Right ventricle myocardium inferior (tissue), 1 donor: ENCODE results near the gene MTX2. TPM values are rescaled to one million over a fixed set of nuclear protein-coding genes. Genes with fewer than 3 reads are reported as not detected.

Experiments used
- ATAC-seq: fragments of 200-7000 bp; cut with Tn5 transposase; one replicate; pipeline ENCODE4 v1.9.1; 2020; ENCODE audit warnings: mild to moderate bottlenecking, moderate library complexity
- DNase-seq: peaks from one replicate; pipeline ENCODE4 v3.0.0; 2021; ENCODE audit errors: missing footprints
- intact Hi-C: fragments of 100-400 bp; cut with DNase I; formaldehyde crosslinking; loops from one replicate; pipeline ENCODE4 v1.11.0; 2022
- long read RNA-seq: library from polyadenylated mRNA; unstranded; transcript quantifications from one replicate; pipeline ENCODE4 v2.0.0, GENCODE V29; 2021
- total RNA-seq: library from RNA; stranded (reverse); fragmentation: NEBNext Ultra II Directional; extraction: Animal tissue kit (Norgen Biotek cat#: 25700); gene quantifications from one replicate; pipeline ENCODE4 v1.2.1, GENCODE V29; 2021
- donor health status: DM: no; HTN: yes; CAD: no; lungs with severe emphysema.

Gene MTX2
- 51.0 TPM for total RNA-seq
- long read RNA-seq, transcript MTX2-201 (10 exons, 1,364 nt) = major isoform, 44 of 51 reads
- long read RNA-seq, partial matches to known transcripts = 1 of 51 reads
- long read RNA-seq, other reads (novel, unspliced or antisense) = 4 of 51 reads

GRCh38 chr2:176269319-176270099 lies at the start of gene MTX2:
Gene MTX2 (plus strand): TSS chr2:176269442. CDS start chr2:176269630, 188 bp downstream.
- peak; percentile 89 for DNase-seq
- intact Hi-C loops = loop anchor here (5.0 to 10.0 kb wide), 2 partner anchors 185 to 283 kb away; no protein-coding TSS in a partner anchor
- ATAC-seq = peak; percentile 99

GRCh38 chr2:176227874-176228273 lies 41.4 kb upstream of the MTX2 start:
- ATAC-seq (no peak), DNase-seq (no peak)
- intact Hi-C loops = no loop called here

GRCh38 chr2:176234156-176234555 lies 35.1 kb upstream of the MTX2 start:
- DNase-seq (no peak), ATAC-seq (no peak)
- intact Hi-C loops = no loop called here

GRCh38 chr2:176234940-176235339 lies 34.3 kb upstream of the MTX2 start:
- ATAC-seq = no peak
- no peak for DNase-seq
- intact Hi-C loops = no loop called here

GRCh38 chr2:176237456-176237855 lies 31.8 kb upstream of the MTX2 start:
- DNase-seq (no peak), ATAC-seq (no peak)
- intact Hi-C loops = no loop called here

GRCh38 chr2:176239031-176239430 lies 30.2 kb upstream of the MTX2 start:
- no peak for DNase-seq
- intact Hi-C loops = no loop called here
- ATAC-seq = no peak

GRCh38 chr2:176240301-176240700 lies 28.9 kb upstream of the MTX2 start:
- intact Hi-C loops = no loop called here
- DNase-seq (no peak), ATAC-seq (no peak)

- intact Hi-C loops = no loop called here
- no peak for ATAC-seq
These were observed 27.0 kb upstream of the MTX2 start for GRCh38 chr2:176242276-176242675.

GRCh38 chr2:176246331-176246730 lies 22.9 kb upstream of the MTX2 start:
- DNase-seq (no peak), ATAC-seq (no peak)
- intact Hi-C loops = no loop called here

More at GRCh38 chr2:176242276-176242675, 27.0 kb upstream of the MTX2 start:
- no peak for DNase-seq

GRCh38 chr2:176247859-176248258 lies 21.4 kb upstream of the MTX2 start:
- intact Hi-C loops = no loop called here
- DNase-seq = no peak
- ATAC-seq = no peak

GRCh38 chr2:176251928-176252327 lies 17.3 kb upstream of the MTX2 start:
- DNase-seq (no peak), ATAC-seq (no peak)
- intact Hi-C loops = no loop called here

GRCh38 chr2:176260689-176261088 lies 8.6 kb upstream of the MTX2 start:
- intact Hi-C loops = no loop called here
- ATAC-seq = no peak
- DNase-seq = no peak

GRCh38 chr2:176261136-176261535 lies 8.1 kb upstream of the MTX2 start:
- ATAC-seq = no peak
- intact Hi-C loops = no loop called here
- no peak for DNase-seq

- intact Hi-C loops = no loop called here
- DNase-seq = no peak
- ATAC-seq = no peak
These were observed 295 bp upstream of the MTX2 start for GRCh38 chr2:176268976-176269318.

- DNase-seq (no peak), ATAC-seq (no peak)
- intact Hi-C loops = loop anchor here (5.0 to 10.0 kb wide), 2 partner anchors 185 to 282 kb away; no protein-coding TSS in a partner anchor
These were observed 983 bp downstream of the MTX2 start for GRCh38 chr2:176270100-176270750.

- no peak for ATAC-seq
- no peak for DNase-seq
- intact Hi-C loops = loop anchor here (5.0 to 10.0 kb wide), 2 partner anchors 182 to 279 kb away; no protein-coding TSS in a partner anchor
These were observed 3.7 kb downstream of the MTX2 start for GRCh38 chr2:176272870-176273459.

- DNase-seq = no peak
- ATAC-seq = no peak
- intact Hi-C loops = loop anchor here (10.0 kb wide), 1 partner anchor 176 kb away; no protein-coding TSS in a partner anchor
These were observed 9.7 kb downstream of the MTX2 start for GRCh38 chr2:176278927-176279326.

GRCh38 chr2:176280156-176280555 lies 10.9 kb downstream of the MTX2 start:
- intact Hi-C loops = no loop called here
- DNase-seq = no peak
- ATAC-seq = no peak

GRCh38 chr2:176280867-176281658 lies 11.8 kb downstream of the MTX2 start:
- intact Hi-C loops = no loop called here
- ATAC-seq (no peak), DNase-seq (no peak)
